HG02981 (cell line): ENCODE measurements around the gene EPN3.

Source experiments
- ATAC-seq: cut with Tn5 transposase; IDR thresholded peaks from one replicate; pipeline ENCODE4 v1.9.1; 2021; ENCODE audit warnings: mild to moderate bottlenecking, moderate library complexity; ENCODE audit not compliant: unreplicated experiment

The EPN3 gene

GRCh38 chr17:50564916-50565315 lies 32.4 kb downstream of the EPN3 start:
- ATAC-seq: no peak

- no peak for ATAC-seq
Observed at GRCh38 chr17:50565402-50566350, 33.1 kb downstream of the EPN3 start.

- no peak for ATAC-seq
Observed at GRCh38 chr17:50566886-50567285, 34.4 kb downstream of the EPN3 start.

- no peak for ATAC-seq
Observed at GRCh38 chr17:50568659-50569058, 36.1 kb downstream of the EPN3 start.

- no peak for ATAC-seq
Observed at GRCh38 chr17:50569592-50569991, 37.1 kb downstream of the EPN3 start.

- ATAC-seq: no peak
Observed at GRCh38 chr17:50570032-50570431, 37.5 kb downstream of the EPN3 start.

GRCh38 chr17:50570528-50570927 lies 38.0 kb downstream of the EPN3 start:
- no peak for ATAC-seq

- no peak for ATAC-seq
Observed at GRCh38 chr17:50571681-50572080, 39.1 kb downstream of the EPN3 start.

GRCh38 chr17:50572541-50572940 lies 40.0 kb downstream of the EPN3 start:
- no peak for ATAC-seq

GRCh38 chr17:50573866-50574611 lies 41.5 kb downstream of the EPN3 start:
- no peak for ATAC-seq

- ATAC-seq: no peak
Observed at GRCh38 chr17:50575581-50576210, 43.2 kb downstream of the EPN3 start.

GRCh38 chr17:50576864-50577263 lies 44.3 kb downstream of the EPN3 start:
- ATAC-seq: no peak

GRCh38 chr17:50577451-50577954 lies 45.0 kb downstream of the EPN3 start:
- no peak for ATAC-seq

GRCh38 chr17:50578173-50578572 lies 45.6 kb downstream of the EPN3 start:
- no peak for ATAC-seq

- no peak for ATAC-seq
Observed at GRCh38 chr17:50579399-50579798, 46.9 kb downstream of the EPN3 start.

- no peak for ATAC-seq
Observed at GRCh38 chr17:50580646-50581045, 48.1 kb downstream of the EPN3 start.

GRCh38 chr17:50581316-50581715 lies 48.8 kb downstream of the EPN3 start:
- no peak for ATAC-seq

- ATAC-seq: no peak
Observed at GRCh38 chr17:50582741-50583140, 50.2 kb downstream of the EPN3 start.

- no peak for ATAC-seq
Observed at GRCh38 chr17:50583641-50584040, 51.1 kb downstream of the EPN3 start.

- no peak for ATAC-seq
Observed at GRCh38 chr17:50584116-50584515, 51.6 kb downstream of the EPN3 start.

- no peak for ATAC-seq
Observed at GRCh38 chr17:50584749-50585148, 52.2 kb downstream of the EPN3 start.
